Left cardiac atrium (tissue), 4 donors: ENCODE data around the gene DFFA. TPM values are rescaled to one million over a fixed set of nuclear protein-coding genes. Genes with fewer than 3 reads are reported as not detected.
"Not testable (repeated sequence)": the region's sequence is repeated elsewhere in the genome, so short reads cannot be mapped to it uniquely, and the experiment has no call there.

Experiments
- ATAC-seq, 2 donors: fragments of 200-7000 bp; cut with Tn5 transposase; one replicate each; pipeline ENCODE4 v1.9.1; 2020; ENCODE audit warnings: mild to moderate bottlenecking in 2 of 2, moderate library complexity in 2 of 2
- DNase-seq: peaks from one replicate; pipeline ENCODE4 v3.0.0-alpha.2; 2020
- intact Hi-C, 2 donors: fragments of 100-400 bp; cut with DNase I; formaldehyde crosslinking; loops; one replicate each; pipeline versions ENCODE4 v1.14.1 to v1.15.1; 2022 to 2023
- total RNA-seq, 2 donors: library from RNA; stranded (reverse); fragmentation: NEBNext Ultra II Directional; extraction: Animal tissue kit (Norgen Biotek cat#: 25700); gene quantifications; one replicate each; pipeline ENCODE4 v1.2.1, GENCODE V29; 2021
- donor health status: DM: no; HTN: yes; CAD: no.
- donor health status: DM: no; HTN: yes; CAD: no; lungs with severe emphysema.
- donor health status: DM: yes; HTN: yes; CAD: no.
- donor health status: Dilated cardiomyopathy.

The DFFA gene
- total RNA-seq, 2 donors from 2014 or later, result 26.1 to 28.3 TPM

- peak; percentile 90 to 94 for ATAC-seq
- peak; percentile 90 for DNase-seq
- intact Hi-C loops, result no loop called here
These were observed 2.5 kb upstream of the DFFA start, which contains the start of gene PEX14 for GRCh38 chr1:10474613-10475507. Gene PEX14 (plus strand): TSS chr1:10474950. CDS start chr1:10474967, 17 bp downstream.

GRCh38 chr1:10474309-10474612 lies 1.9 kb upstream of the DFFA start:
- intact Hi-C loops, DNase-seq, ATAC-seq: not testable (repeated sequence)

- DNase-seq (no peak), ATAC-seq (no peak)
- intact Hi-C loops, result no loop called here
These were observed 926 bp upstream of the DFFA start for GRCh38 chr1:10473145-10473765.

DNA sequence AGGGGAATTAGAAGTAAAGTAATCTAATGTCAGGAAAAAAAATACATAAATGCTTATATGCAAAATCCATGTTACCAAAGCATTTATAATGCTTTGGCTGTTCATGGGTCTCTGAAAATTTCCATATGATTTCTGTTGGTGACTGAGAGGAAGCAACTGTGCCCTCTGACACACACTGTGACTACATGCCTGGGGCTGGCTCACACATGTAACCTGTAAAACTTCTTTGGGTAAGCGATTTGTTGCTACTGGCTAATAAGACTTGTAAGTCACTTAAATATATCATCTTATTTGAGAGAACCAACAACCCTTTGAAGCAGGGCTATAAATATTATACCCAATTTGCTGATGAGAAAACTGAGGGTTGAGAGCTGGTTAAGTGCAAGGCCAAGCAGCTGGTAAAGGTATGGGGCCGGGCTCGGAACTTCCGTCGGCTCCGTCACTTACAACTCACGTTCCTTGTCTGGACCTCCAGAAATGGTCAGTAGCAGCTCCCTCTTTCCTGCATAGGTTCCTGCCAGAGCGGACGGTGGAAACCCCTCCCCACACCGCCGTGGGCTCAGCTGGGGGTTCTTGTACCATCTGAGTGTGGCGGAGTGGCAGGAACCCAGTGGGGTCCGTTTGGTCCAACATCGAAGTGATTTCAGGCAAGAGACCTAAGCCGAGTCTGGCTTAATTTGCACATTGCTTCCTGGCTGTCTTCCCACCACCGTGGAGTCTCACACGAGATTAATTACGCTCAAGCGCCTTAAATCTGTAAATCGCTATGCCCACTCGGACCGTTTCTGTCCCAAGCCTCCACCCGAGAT lies 714 bp downstream of the DFFA start:
- intact Hi-C loops, result no loop called here
- ATAC-seq, result no peak
- DNase-seq, result no peak

GRCh38 chr1:10470043-10470442 lies 2.3 kb downstream of the DFFA start:
- ATAC-seq (no peak), DNase-seq (no peak)
- intact Hi-C loops, result no loop called here

GRCh38 chr1:10467078-10467477 lies 5.3 kb downstream of the DFFA start:
- DNase-seq (no peak), ATAC-seq (no peak)
- intact Hi-C loops, result no loop called here

GRCh38 chr1:10459184-10459583 lies 13.1 kb downstream of the DFFA start:
- peak; percentile 38 to 89 for ATAC-seq
- DNase-seq, result no peak
- intact Hi-C loops, result no loop called here

GRCh38 chr1:10457875-10458274 lies 14.5 kb downstream of the DFFA start:
- DNase-seq (no peak), ATAC-seq (no peak)
- intact Hi-C loops, result no loop called here

GRCh38 chr1:10457462-10457861 lies 14.9 kb downstream of the DFFA start:
- ATAC-seq, intact Hi-C loops, DNase-seq: not testable (repeated sequence)

GRCh38 chr1:10456661-10457060 lies 15.7 kb downstream of the DFFA start:
- intact Hi-C loops, result no loop called here
- no peak for DNase-seq
- peak in 1 of 2 donors; percentile 21 for ATAC-seq

GRCh38 chr1:10456048-10456447 lies 16.3 kb downstream of the DFFA start:
- ATAC-seq, result no peak
- intact Hi-C loops, result no loop called here
- no peak for DNase-seq

- DNase-seq (no peak), ATAC-seq (peak in 1 of 2 donors; percentile 36)
- intact Hi-C loops, result no loop called here
These were observed 21.0 kb downstream of the DFFA start for GRCh38 chr1:10451287-10451686.

DNA sequence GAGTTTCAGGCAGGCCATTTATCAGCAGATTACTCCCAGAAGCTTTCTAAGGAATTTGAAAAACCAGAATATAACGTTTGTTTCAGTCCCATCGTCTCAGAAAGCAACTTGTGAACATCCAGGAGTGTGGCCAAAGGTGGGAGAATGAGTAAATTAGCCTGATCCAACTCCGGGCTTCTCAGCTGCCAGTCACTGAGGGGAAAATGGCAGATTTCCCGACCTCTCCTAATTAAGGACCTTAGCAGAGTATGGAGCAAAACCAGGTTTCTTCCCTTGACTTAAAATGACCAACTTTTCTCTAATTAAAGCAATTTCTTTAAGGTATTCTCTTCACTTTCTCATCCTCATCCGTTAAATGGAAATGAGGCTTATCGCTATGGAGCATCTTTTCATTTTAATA lies 21.5 kb downstream of the DFFA start:
- ATAC-seq, result no peak
- intact Hi-C loops, result no loop called here
- DNase-seq, result no peak

DNA sequence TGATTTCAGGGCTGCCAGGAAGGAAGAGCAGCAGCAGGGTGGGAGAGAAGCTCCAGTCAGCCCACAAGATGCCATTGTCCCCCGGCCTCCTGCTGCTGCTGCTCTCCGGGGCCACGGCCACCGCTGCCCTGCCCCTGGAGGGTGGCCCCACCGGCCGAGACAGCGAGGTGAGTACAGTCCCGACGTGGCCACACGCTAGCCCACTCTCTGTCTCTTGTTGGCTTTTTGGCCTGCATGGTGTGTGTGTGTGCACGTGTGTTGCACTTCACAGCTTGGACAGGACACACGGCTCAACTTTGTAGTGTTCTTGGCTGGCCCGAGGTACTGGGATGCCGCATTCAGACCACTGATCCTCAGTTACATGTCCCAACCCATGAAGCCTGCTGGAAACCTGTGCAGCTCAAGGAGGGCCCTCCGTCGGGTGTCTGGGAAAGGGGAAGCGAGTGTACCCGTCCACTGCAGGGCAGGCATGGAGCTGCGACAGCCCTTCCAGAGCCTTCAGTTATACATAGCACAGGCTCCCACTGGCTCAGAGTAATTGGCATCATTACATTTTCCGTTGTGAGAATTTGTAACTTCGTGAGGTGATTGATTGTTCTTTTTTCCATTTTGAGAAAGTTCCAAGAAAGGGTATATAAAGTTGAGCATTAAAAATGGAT lies 22.0 kb downstream of the DFFA start:
- intact Hi-C loops, result no loop called here
- no peak for DNase-seq
- ATAC-seq, result no peak

GRCh38 chr1:10449751-10450150 lies 22.6 kb downstream of the DFFA start, which contains the start of gene CORT:
Gene CORT (plus strand): TSS chr1:10450031. CDS start chr1:10450224, 193 bp downstream.
- ATAC-seq (no peak), DNase-seq (no peak)
- intact Hi-C loops, result no loop called here

DNA sequence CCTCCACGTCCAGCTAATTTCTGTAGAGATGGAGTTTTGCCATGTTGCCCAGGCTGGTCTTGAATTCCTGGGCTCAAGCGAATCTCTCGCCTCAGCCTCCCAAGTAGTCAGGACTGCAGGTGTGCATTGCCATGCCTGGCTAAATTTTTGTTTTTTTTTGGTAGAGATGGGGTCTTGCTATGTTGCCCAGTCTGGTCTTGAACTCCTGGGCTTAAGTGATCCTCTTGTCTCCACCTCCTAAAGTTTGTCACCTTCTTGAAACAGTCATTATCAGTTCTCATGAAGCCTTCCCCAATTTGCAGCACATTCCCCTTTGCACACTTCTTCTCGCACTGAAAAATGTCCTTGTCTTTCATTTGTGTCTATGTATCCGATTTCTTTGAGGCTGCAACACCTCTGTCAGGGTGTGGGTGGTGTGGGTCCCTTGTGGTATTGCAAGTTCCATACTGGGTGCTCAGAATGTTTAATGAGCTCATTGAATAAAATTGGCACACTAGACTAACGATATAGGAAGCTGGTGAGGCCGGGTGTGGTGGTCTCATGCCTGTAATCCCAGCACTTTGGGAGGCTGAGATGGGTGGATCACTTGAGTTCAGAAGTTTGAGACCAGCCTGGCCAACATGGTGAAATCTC lies 25.4 kb downstream of the DFFA start:
- intact Hi-C loops, result no loop called here
- ATAC-seq (no peak), DNase-seq (no peak)

DNA sequence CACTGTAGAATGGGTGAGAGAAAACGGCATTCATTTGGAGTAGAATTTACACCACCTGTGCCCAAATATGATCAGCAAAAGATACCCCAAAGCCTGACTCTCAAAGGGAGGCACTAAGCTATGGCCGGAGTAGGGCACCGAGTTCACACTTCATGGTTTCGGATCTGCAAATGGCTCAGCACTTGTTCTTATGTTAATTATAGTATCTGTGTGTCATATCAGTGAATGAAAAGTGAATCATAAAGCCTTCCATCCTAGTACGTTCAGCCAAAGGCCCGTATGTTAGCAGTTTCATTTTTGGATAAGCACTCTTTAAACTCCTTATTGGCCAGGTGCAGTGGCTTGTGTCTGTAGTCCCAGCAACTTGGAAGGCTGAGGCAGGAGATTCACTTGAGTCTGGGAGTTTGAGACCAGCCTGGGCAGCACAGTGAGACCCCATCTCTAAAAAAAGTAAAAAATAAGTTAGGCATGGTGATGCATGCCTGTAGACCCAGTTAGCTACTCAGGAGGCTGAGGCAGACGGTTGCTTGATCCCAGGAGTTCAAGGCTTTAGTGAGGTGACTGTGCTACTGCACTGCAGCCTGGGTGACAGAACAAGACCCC lies 27.4 kb downstream of the DFFA start:
- ATAC-seq (no peak), DNase-seq (no peak)
- intact Hi-C loops, result no loop called here

- ATAC-seq, result no peak
- intact Hi-C loops, result no loop called here
- DNase-seq, result no peak
These were observed 28.1 kb downstream of the DFFA start for GRCh38 chr1:10444248-10444647.
